HAP-1 (cell line): ENCODE data around the gene ADGRG3.
"Not testable (repeated sequence)": the region's sequence is repeated elsewhere in the genome, so short reads cannot be mapped to it uniquely, and the experiment has no call there.

ENCODE experiments used
- DNase-seq, 2 experiments: peaks; one replicate each; pipeline ENCODE4 v3.0.0-alpha.2; 2016 to 2020; ENCODE audit warnings: low spot score in 2 of 2
- H3K27me3 ChIP-seq: fragments of 250-450 bp; sonication (Bioruptor Pico); 2 replicates; pipeline ENCODE4 v1.5.1; 2020; ENCODE audit warnings: low read depth, mild to moderate bottlenecking, moderate library complexity
- H3K36me3 ChIP-seq: fragments of 250-450 bp; sonication (Bioruptor Pico); replicated peaks from 2 replicates; pipeline ENCODE4 v1.5.1; 2020; ENCODE audit warnings: mild to moderate bottlenecking
- H3K4me1 ChIP-seq: fragments of 250-450 bp; sonication (Bioruptor Pico); 2 replicates; pipeline ENCODE4 v1.5.1; 2020; ENCODE audit warnings: mild to moderate bottlenecking
- H3K4me3 ChIP-seq: fragments of 250-450 bp; sonication (Bioruptor Pico); 2 replicates; pipeline ENCODE4 v1.5.1; 2020; ENCODE audit warnings: mild to moderate bottlenecking, moderate library complexity
- H3K9me3 ChIP-seq: fragments of 250-450 bp; sonication (Bioruptor Pico); 2 replicates; pipeline ENCODE4 v1.5.1; 2020; ENCODE audit warnings: mild to moderate bottlenecking, moderate library complexity
- in situ Hi-C: fragments of 300-500 bp; cut with MboI; formaldehyde crosslinking; loops from 3 replicates; pipeline ENCODE4 v1.14.3; 2020; ENCODE audit warnings: low sequenced_read_pairs, inconsistent platforms, mixed read lengths

ADGRG3 gene

DNA sequence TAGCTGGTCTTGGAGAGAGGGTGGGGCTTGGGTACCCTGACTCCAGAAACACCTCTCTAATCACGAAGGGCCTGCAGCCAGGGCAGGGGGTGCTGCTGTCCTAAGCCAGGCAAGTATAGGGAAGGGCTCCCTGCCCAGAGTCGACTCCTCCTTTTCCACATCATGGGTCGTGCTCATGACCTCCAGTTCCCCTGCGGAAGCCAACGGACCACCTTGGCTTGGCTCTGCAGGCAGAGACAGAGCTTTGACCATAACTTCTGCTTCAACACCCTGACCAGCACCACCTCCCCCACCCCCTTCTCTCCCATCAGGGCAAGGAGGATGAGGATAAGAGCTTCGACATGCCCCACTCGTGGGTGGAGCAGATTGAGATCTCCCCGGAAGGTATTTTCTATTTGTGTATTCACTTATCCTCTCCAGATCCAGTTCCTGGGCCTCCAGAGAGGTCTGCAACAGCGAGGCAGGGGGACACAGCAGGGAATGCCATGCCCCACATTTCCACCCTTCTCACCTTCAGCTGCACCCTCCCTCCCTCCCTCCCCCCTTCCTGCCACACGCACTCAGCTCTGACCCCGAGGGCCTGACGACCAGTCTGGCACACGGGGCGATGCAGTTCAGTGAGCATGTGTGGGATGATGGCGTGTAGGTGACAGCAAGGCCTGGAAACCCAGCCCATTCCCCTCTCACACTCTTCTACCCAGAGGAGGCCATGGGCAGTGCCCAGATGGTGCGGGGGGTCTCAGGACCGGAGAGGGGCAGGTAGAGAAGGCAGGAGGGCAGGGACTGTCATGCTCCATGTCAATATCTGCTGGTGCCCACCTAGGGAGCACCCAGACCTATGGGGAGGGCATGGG, 53.5 kb downstream of the ADGRG3 start:
- Histone ChIP-seq H3K4me3 (no peak overlapping the region), H3K27me3 (no peaks in the 10 kb centered on the region), H3K9me3 (no peaks in the 10 kb centered on the region), H3K36me3 (no peaks in the 10 kb centered on the region), H3K4me1 (no peaks in the 10 kb centered on the region)
- no peak for DNase-seq
- in situ Hi-C loops = no loop called here

DNA sequence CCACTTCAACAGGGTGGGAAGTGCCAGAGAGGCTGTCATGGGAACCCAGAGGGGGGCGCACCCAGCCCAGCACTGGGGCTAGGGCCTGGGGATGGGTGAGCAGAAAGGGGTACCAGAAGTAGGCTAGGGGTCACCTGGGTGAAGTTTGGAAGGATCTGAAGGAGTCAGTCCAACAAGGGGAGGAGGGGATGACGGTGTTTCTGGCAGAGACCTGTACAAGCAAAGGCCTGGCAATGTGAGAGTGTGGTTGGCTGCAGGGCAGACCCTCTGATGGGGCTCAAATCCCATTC, 54.0 kb downstream of the ADGRG3 start:
- no peaks in the 10 kb centered on the region for H3K4me1 ChIP-seq
- DNase-seq = no peak
- H3K27me3 ChIP-seq = no peaks in the 10 kb centered on the region
- H3K9me3 ChIP-seq = no peaks in the 10 kb centered on the region
- H3K4me3 ChIP-seq = no peak overlapping the region
- H3K36me3 ChIP-seq = no peaks in the 10 kb centered on the region
- in situ Hi-C loops = no loop called here

DNA sequence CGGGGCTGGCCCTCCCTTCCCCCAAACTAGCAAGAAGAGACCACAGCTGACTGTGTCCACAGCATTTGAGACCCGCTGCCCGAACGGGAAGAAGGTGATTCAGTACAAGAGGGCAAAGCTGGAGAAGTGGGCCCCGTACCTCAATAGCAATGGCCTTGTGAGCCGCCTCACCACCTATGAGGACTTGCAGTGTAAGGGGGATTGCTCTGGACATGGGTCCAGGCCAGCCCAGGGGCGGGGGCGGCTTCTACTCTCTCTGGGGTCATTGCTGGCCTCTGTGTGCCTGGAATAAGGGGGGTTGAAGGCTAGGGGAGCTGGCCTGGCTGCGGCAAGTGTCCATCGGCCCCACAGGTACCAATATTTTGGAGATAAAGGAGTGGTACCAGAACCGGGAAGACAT, 54.5 kb downstream of the ADGRG3 start:
- no peak for DNase-seq
- no peak overlapping the region for H3K4me3 ChIP-seq
- H3K9me3 ChIP-seq = no peaks in the 10 kb centered on the region
- in situ Hi-C loops = no loop called here
- H3K27me3 ChIP-seq = no peaks in the 10 kb centered on the region
- H3K36me3 ChIP-seq = no peaks in the 10 kb centered on the region
- H3K4me1 ChIP-seq = no peaks in the 10 kb centered on the region

DNA sequence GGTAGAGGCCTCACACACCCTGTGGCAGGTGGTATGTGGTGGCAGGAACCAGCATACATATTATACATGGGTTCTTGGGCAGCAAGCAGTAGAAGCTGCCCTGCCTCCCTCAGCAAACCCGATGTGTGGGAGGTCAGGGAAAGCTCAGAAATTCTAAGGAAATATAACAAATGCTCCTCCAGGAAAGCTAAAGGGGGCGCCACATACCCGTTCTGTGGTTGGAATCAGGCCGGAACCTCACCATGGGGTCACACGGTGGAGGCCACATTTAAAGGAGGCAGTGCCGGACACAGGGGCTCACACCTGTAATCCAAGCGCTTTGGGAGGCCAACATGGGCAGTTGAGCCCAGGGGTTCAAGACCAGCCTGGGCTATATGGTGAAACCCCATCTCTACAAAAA, 55.1 kb downstream of the ADGRG3 start:
- in situ Hi-C loops = no loop called here
- DNase-seq = peak in 1 of 2 experiments; percentile 46

DNA sequence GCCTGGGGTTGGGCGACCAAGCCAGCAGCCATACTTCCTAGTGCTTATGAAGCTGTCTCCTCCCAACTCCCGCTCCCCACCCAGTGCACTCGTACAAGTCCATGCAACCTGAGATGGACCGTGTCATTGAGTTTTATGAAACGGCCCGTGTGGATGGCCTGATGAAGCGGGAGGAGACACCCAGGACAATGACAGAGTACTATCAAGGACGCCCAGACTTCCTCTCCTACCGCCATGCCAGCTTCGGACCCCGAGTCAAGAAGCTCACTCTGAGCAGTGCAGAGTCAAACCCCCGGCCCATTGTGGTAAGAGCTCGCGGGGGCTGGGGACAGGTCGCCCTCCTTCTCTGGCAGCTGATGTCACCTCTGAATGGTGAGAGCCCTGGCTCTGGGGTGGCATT, 56.4 kb downstream of the ADGRG3 start:
- Histone ChIP-seq H3K9me3 (no peaks in the 10 kb centered on the region), H3K27me3 (no peaks in the 10 kb centered on the region), H3K4me1 (no peaks in the 10 kb centered on the region), H3K36me3 (no peaks in the 10 kb centered on the region), H3K4me3 (no peak overlapping the region)
- in situ Hi-C loops = no loop called here
- no peak for DNase-seq

More for the DNA sequence above, 55.1 kb downstream of the ADGRG3 start:
- no peaks in the 10 kb centered on the region for H3K9me3 ChIP-seq
- H3K36me3 ChIP-seq = no peaks in the 10 kb centered on the region
- no peaks in the 10 kb centered on the region for H3K27me3 ChIP-seq
- no peak overlapping the region for H3K4me3 ChIP-seq
- no peaks in the 10 kb centered on the region for H3K4me1 ChIP-seq

DNA sequence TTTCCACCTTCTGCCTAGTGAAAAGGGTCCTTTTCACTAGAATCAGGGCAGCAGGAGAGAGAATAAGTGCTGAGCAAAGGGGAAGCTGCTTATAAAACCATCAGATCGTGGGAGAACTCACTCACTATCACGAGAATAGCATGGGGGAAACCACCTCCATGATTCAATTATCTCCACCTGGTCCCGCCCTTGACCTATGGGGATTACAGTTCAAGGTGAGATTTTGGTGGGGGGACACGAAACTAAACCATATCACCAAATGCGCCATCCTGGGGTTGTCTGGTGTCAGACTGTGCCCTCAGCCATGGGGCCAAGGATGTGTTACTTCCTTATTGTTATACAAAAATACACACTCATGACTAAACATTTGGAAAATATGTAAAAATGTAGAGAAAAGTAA, 57.0 kb downstream of the ADGRG3 start:
- in situ Hi-C loops = no loop called here
- H3K36me3 ChIP-seq = no peaks in the 10 kb centered on the region
- H3K27me3 ChIP-seq = no peaks in the 10 kb centered on the region
- H3K4me1 ChIP-seq = no peaks in the 10 kb centered on the region
- no peaks in the 10 kb centered on the region for H3K9me3 ChIP-seq
- no peak for DNase-seq
- no peak overlapping the region for H3K4me3 ChIP-seq

DNA sequence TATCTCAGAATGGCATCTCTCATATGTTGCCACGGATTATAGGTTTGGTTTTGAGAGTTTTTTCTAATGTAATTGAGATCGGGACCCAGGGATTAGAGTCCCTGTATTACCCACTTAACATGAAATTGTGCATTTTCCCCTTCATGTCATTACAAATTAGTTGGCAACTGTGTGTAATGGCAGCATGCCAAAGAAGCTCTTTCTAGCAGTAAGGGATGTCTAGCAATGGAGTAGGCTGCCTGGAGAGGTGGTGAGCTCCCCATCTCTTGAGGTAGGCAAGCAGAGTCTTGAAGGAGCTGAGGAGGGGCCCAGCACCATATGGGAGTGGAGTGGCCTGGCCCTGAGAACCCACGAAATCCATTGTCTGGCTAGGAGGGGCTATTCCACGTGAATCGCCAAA, 57.4 kb downstream of the ADGRG3 start:
- in situ Hi-C loops = no loop called here
- no peak overlapping the region for H3K4me3 ChIP-seq
- H3K4me1 ChIP-seq = no peaks in the 10 kb centered on the region
- no peaks in the 10 kb centered on the region for H3K27me3 ChIP-seq
- no peaks in the 10 kb centered on the region for H3K36me3 ChIP-seq
- no peak for DNase-seq
- no peaks in the 10 kb centered on the region for H3K9me3 ChIP-seq

DNA sequence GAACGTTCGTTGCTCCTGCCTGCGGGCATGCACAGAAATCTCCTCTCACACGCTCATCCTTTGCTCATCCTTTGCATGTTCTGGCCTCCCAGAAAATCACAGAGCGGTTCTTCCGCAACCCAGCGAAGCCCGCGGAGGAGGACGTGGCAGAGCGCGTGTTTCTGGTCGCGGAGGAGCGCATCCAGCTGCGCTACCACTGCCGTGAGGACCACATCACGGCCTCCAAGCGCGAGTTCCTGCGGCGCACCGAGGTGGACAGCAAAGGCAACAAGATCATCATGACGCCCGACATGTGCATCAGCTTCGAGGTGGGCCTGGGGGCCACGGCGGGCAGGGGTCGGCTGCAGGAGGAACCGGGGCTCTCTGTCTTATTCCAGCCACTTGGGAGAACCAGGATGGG, 57.9 kb downstream of the ADGRG3 start:
- in situ Hi-C loops = no loop called here
- H3K9me3 ChIP-seq = no peaks in the 10 kb centered on the region
- H3K4me1 ChIP-seq = no peaks in the 10 kb centered on the region
- H3K4me3 ChIP-seq = no peak overlapping the region
- H3K36me3 ChIP-seq = no peaks in the 10 kb centered on the region
- H3K27me3 ChIP-seq = no peaks in the 10 kb centered on the region
- DNase-seq = no peak

DNA sequence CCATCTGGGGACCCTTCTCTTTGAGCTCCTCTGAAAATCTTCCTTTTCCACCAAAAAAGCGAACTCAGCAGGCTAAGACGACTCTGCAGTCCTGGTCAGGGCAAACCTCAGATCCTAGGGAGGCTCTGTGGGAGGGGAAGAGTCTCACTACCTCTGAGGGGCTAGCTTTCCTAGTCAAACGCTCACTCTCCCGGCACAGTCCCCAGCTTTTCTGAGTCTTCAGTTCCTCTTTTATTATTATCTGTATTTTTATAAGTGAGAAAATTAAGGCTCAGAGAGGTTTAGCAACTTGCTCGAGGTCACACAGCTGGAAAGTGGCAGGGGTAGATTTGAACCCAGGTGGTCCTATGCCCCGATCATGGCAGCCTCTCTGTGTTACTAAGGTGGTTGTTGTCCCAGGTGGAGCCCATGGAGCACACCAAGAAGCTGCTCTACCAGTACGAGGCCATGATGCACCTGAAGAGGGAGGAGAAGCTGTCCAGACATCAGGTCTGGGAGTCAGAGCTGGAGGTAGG, 58.4 kb downstream of the ADGRG3 start:
- in situ Hi-C loops = no loop called here
- Histone ChIP-seq H3K27me3 (no peaks in the 10 kb centered on the region), H3K36me3 (no peaks in the 10 kb centered on the region), H3K9me3 (no peaks in the 10 kb centered on the region), H3K4me1 (no peaks in the 10 kb centered on the region), H3K4me3 (no peak overlapping the region)
- DNase-seq = no peak

DNA sequence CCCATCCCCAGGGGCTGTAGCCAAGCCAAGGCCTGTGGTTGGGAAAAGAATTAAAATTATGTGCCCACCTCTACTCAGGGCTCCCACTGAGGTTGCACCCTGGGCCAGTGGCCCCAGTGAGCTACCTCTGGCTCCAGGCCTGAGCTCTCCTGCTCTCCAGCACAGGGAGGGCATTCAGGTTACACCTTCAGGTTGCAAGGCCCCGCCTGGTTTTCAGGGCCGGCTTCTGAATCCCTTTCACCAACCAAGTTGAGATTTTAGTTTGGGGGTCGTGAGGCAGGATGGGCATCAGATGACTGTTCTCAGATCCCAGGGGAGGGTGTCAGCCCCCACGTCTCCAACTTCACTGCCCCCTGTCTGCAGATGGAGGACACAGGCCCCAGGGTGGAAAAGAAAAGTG, 59.5 kb downstream of the ADGRG3 start:
- in situ Hi-C loops = no loop called here

DNA sequence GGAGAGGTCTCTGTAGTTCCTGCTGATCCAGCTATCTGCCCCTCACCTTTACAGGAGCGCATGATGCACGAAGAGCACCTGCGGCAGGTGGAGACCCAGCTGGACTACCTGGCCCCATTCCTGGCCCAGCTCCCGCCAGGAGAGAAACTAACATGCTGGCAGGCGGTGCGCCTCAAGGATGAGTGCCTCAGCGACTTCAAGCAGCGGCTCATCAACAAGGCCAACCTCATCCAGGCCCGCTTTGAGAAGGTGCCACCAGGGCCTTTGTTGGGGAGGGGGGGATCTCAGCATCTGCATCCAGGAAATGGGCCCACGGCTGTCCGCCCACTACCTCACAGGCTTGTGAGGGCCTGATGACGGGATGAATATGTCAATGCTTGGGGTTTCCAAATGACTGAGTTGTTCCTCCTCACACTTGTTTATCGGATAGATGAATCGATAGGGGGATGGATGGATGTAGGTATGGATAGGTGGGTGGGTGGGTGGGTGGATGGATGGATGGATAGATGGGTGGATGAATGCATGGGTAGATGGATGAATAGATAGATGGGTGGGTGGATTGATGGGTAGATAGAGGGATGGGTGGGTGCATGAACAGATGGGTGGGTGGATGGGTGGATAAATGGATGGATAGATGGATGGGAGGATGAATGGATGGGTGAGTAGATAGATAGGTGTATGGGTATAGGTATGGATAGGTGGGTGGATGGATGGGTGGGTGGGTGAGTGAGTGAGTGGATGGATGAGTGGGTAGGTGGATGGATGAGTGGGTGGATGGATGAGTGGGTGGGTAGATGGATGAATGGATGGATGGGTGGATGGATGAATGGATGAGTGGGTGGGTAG, 60.5 kb downstream of the ADGRG3 start:
- Histone ChIP-seq H3K9me3 (peaks cover 8% of the 10 kb centered on the region), H3K4me1 (no peaks in the 10 kb centered on the region), H3K27me3 (no peaks in the 10 kb centered on the region), H3K4me3 (no peak overlapping the region), H3K36me3 (peaks cover 2% of the 10 kb centered on the region; the same call in 1 of the 2 replicates)
- DNase-seq = no peak
- in situ Hi-C loops = no loop called here

More for the DNA sequence above, 59.5 kb downstream of the ADGRG3 start:
- no peaks in the 10 kb centered on the region for H3K9me3 ChIP-seq
- H3K36me3 ChIP-seq = no peaks in the 10 kb centered on the region
- DNase-seq = no peak
- H3K4me1 ChIP-seq = no peaks in the 10 kb centered on the region
- no peaks in the 10 kb centered on the region for H3K27me3 ChIP-seq
- no peak overlapping the region for H3K4me3 ChIP-seq

DNA sequence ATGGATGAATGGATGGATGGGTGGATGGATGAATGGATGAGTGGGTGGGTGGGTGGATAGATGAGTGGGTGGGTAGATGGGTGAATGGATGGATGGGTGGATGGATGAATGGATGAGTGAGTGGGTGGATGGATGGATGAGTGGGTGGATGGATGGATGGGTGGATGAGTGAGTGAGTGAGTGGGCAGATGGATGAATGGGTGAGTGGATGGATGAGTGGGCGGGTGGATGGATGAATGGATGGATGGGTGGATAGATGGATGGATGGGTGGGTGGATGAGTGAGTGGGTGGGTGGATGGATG, 61.0 kb downstream of the ADGRG3 start:
- Histone ChIP-seq H3K4me3 (no peak overlapping the region), H3K27me3 (no peaks in the 10 kb centered on the region), H3K36me3 (peaks cover 4% of the 10 kb centered on the region; the same call in 1 of the 2 replicates), H3K9me3 (peaks cover 13% of the 10 kb centered on the region), H3K4me1 (no peaks in the 10 kb centered on the region)
- no peak for DNase-seq
- in situ Hi-C loops = no loop called here

DNA sequence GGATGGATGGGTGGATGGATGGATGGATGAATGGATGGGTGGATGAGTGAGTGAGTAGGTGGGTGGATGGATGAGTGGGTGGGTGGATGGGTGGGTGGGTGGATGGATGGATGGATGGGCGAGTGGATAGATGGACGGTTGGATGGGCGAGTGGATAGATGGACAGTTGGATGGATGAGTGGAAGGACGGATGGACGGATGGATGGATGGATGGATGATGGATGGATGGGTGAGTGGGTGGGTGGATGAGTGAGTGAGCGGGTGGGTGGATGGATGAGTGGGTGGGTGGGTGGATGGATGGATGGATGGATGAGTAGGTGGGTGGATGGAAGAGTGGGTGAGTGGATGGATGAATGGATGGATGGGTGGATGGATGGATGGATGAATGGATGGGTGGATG, 61.7 kb downstream of the ADGRG3 start:
- H3K4me3 ChIP-seq, H3K27me3 ChIP-seq, DNase-seq, H3K36me3 ChIP-seq, H3K4me1 ChIP-seq, in situ Hi-C loops: not testable (repeated sequence)
- peaks cover 13% of the 10 kb centered on the region for H3K9me3 ChIP-seq
